GM12865 (cell line): Measurements from ENCODE around the gene RNASE3.
"Not testable (repeated sequence)": the region's sequence is repeated elsewhere in the genome, so short reads cannot be mapped to it uniquely, and the experiment has no call there.

Experiments
- DNase-seq: peaks from one replicate; pipeline ENCODE4 v3.0.0; 2010; ENCODE audit warnings: low read depth
- H3K4me3 ChIP-seq: 2 replicates; pipeline ENCODE4 v1.5.1; 2011; ENCODE audit warnings: mild to moderate bottlenecking, low read depth, low read length, control low read depth
- TF ChIP-seq, protein P1 (sequence below): IDR thresholded peaks from 2 replicates; pipeline ENCODE4 v1.5.1; 2011; ENCODE audit warnings: low read length, control low read depth, low read depth, inconsistent platforms; ENCODE audit not compliant: insufficient read depth; ENCODE audit errors: missing control alignments

The RNASE3 gene

DNA sequence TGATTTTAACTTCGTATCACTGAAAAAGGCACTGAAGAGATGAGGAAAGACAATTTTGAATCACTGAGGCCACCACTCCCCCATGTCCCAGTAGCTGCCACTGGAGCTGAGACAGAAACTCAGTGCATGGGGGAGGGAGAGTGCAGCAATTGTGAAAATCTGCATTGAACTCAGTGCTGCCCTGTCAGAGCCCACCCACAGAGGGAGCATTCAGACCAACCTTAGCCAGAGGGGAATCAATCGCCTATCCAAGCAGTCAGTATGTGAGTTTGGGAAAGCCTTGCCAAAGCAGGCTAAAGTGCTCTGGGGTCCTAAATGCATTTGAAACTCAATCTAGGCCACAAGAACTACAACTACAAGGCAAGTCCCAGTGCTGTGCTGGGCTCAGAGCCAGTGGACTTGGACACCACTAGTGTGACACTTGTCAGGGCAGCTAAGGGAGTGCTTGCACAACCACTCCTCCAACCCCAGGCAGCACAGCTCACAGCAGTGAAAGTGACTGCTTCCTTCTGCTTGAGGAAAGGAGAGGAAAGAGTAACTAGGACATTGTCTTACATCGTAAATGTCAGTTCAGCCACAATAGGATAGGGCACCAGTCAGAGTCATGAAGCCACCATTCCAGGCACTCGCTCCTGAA is 13.3 kb downstream of the RNASE3 start:
- TF ChIP-seq, protein P1, sequence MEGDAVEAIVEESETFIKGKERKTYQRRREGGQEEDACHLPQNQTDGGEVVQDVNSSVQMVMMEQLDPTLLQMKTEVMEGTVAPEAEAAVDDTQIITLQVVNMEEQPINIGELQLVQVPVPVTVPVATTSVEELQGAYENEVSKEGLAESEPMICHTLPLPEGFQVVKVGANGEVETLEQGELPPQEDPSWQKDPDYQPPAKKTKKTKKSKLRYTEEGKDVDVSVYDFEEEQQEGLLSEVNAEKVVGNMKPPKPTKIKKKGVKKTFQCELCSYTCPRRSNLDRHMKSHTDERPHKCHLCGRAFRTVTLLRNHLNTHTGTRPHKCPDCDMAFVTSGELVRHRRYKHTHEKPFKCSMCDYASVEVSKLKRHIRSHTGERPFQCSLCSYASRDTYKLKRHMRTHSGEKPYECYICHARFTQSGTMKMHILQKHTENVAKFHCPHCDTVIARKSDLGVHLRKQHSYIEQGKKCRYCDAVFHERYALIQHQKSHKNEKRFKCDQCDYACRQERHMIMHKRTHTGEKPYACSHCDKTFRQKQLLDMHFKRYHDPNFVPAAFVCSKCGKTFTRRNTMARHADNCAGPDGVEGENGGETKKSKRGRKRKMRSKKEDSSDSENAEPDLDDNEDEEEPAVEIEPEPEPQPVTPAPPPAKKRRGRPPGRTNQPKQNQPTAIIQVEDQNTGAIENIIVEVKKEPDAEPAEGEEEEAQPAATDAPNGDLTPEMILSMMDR = no peak
- no peak for DNase-seq

DNA sequence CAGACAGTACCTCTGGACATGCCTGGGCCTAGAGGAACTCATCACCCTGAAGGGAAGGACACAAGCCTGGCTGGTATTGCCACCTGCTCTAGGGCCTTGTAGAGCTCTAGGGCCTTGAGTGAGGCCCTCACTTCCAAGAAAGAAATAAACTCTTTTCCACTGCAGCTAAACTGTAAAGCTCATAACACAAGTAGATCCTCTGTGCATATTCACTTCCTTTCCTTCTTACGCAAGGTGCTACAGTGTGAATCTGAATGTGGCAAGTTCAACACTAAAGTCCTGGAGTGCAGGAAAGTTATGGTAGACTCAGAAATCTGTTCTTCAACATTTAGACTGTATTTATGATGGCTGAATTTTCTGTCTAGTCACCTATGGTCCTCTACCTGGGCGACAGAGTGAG is 14.5 kb downstream of the RNASE3 start:
- TF ChIP-seq, protein P1 = no peak
- no peak overlapping the region for H3K4me3 ChIP-seq
- DNase-seq = no peak

More for the DNA sequence above, 13.3 kb downstream of the RNASE3 start:
- H3K4me3 ChIP-seq = no peak overlapping the region

DNA sequence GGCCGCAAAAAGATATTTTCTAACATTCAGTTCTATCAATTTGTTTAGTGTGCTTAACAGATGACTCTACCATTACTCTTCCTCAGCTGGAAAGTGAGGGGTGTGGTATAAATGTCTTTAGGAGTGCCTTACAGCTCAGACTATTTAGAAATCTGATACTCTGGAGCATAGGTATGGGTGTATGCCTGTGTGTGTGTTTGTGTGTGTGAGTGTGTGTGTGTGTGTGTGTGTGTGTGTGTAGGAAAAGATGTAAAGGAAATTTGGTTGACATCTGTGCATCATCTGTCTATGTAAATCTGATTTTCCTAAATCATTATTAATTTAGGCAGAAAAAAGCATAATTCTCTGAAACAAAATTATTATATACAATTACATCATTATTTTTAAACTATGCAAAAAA is 16.0 kb downstream of the RNASE3 start:
- DNase-seq = no peak
- no peak overlapping the region for H3K4me3 ChIP-seq
- TF ChIP-seq, protein P1 = no peak

DNA sequence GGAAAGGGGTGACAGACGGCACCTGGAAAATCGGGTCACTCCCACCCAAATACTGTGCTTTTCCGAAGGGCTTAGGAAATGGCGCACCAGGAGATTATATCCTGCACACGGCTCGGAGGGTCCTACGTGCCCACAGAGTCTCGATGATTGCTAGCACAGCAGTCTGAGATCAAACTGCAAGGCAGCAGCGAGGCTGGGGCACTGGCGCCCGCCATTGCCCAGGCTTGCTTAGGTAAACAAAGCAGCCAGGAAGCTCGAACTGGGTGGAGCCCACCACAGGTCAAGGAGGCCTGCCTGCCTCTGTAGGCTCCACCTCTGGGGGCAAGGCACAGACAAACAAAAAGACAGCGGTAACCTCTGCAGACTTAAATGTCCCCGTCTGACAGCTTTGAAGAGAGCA is 19.6 kb downstream of the RNASE3 start:
- not testable (repeated sequence) for DNase-seq, H3K4me3 ChIP-seq

DNA sequence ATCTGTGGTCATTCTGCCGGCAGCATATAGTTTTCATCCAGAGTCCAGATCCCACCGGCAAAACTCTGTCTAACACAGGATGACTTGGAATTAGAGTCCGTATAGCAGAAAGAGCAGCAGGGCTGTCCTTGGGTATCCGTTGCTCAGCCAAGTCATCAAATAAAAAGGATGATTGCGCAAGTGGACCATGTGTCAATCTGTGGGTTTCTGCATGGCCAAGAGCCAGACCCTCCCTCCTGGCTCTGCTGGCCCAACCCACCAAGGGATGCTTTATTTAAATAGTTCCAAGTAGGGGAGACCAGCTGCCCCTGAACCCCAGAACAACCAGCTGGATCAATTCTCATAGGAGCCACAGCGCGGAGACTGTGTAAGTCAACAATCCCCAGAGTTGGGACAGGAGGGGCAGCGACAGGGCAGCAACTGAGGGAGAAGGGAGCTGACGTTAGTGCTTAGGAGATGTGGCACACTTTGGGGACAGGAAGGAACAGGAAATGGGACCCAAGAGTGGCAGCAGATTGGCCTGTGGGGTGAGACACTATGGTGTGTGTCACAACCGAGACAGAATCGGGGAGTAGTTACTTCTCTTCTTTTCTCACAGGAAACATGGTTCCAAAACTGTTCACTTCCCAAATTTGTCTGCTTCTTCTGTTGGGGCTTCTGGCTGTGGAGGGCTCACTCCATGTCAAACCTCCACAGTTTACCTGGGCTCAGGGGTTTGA is 28.0 kb downstream of the RNASE3 start:
- DNase-seq, H3K4me3 ChIP-seq: not testable (repeated sequence)

DNA sequence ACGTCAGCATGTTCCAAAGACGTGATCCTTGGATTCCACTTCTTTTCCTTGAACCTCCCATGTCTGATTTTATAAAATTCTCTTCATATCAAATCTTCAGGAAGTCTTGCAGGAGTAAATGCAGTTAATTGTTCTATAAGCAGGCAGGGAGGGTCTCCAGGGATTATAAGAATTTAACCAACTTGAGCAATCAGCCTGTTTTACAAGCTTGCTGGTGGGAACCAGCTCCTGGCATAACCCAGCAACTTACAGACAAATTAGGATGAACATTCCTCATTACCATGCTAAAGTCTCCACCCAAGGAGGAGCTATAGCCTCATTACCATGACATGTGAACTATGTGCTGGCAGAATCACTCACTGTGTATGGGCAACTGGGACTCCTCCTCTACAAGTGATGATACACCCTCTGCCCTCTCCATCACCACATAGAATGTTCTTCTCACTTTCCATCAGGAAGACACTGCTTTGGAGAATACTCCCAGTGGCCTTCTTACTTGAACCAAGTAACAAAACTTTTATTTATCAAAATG is 32.6 kb downstream of the RNASE3 start:
- not testable (repeated sequence) for H3K4me3 ChIP-seq, DNase-seq

DNA sequence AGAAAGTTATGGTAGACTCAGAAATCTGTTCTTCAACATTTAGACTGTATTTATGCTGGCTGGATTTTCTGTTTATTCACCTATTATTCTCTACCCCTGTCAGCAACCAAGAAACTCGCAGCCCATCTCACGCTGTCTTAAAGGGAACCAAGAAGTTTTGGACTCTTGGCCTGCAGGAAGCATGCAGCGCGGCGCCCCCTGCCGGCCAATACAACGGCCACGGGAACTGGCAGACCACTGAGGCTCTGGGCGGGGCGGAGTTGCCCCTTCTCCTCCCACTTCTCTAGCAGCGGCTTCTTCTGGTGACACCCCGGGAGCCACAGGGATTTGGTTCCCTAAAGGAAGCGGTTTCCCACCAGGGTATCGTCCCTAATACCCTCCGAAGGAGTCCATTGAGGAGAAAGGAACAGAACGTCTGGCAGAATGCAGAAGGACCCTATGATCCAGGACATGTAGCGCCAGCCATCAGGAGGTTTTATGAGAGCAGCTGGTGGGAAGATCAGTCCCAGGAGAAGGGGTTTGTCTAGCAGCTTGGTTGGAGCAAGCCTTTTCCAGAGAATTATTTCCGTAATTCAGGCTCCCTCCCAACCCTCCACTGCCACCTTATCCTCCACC is 43.1 kb downstream of the RNASE3 start:
- peak; percentile 45 for DNase-seq
- TF ChIP-seq, protein P1 = peak; percentile 51
- H3K4me3 ChIP-seq = no peak overlapping the region

DNA sequence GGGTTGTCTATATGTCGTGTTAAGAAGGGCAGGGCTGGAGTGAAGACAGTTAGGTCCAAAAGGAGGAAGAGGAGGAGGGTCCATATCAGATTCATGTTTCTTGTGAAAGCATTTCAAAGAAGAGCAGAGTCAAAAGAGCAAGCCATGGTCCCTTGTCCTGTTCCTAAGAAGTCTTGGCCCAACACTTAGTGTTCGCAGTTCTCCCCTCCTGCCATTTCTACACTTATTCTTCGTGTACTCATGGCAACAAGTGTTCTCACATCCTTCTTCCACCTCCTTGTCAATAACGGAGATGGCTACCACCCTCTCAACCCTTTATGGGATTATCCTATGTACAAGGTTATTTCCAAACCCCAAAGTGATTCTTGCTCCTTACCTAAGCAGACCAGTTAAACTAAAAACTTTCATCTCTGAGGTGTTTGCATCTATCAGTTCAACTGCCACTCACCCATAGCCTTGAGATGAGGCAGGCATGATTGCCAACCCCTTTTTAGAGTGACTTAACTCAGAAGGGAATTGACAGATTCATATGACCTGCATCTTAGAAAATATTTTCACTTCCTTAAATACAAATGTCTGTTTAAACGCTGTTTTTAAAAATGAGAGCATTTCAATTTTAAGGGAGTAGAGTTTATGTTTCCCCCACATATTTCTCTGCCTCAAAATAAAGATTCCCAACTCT is 44.3 kb downstream of the RNASE3 start:
- no peak overlapping the region for H3K4me3 ChIP-seq
- peak; percentile 5 for DNase-seq
- TF ChIP-seq, protein P1 = no peak
